ENCODE results near the gene ANTKMT.
"Not testable (repeated sequence)": the region's sequence is repeated elsewhere in the genome, so short reads cannot be mapped to it uniquely, and the experiment has no call there.

Gene ANTKMT

DNA sequence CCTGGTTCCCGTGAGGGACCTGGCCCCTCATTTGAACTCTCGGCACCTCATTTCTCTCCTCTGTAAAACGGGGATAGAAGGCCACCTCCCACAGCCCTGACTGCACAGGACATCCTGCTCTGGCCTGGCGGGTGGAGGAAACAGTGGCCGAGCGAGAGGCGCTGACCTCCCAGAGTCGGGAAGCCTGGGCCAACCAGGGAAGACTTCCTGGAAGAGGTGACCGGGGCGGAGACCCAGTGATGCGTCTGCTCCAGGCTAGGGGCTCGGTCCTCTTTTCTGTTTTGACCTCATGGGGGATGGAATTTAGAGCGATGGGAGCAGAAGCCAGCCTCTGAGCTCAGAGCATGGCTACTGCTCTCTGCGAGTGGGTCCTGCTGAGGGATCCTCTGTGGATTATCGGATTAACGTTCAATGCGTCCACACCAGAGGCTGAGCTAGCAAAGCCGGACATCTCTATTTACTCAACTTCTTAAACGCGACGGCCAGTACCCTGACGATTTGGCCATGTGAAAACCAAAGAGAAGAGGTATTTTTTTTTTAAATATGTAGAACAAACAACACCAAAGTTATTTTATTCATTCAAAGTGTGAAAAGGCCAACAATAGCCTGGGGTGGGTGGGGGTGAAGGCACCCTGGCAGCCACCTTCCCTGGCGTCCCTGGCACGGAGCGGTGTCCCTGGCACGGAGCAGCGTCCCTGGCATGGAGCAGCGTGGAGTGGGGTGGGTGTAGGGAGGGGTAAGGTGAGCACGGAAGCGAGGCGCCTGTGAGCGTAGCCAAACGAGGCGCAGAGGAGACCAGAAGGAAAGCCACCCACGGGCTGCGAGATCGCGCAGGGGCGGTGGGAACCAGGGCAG, 30.4 kb downstream of the ANTKMT start:
- Histone ChIP-seq H3K4me2 (ENCODE audit: low read length) (peak overlapping the region; percentile 71), H2AFZ (ENCODE audit: low read depth, low read length) (peak overlapping the region; percentile 69), H3K4me1 (ENCODE audit: low read length) (peaks cover 22% of the 10 kb centered on the region), H3K9ac (ENCODE audit: low read length) (peak overlapping the region; percentile 50; the same call in 1 of the 2 replicates), H3K36me3 (replicated peaks; ENCODE audit: low read depth, low read length) (peaks cover 2% of the 10 kb centered on the region), H4K20me1 (ENCODE audit: insufficient read depth, low read length) (no peaks in the 10 kb centered on the region), H3K9me3 (ENCODE audit: insufficient read depth, low read length) (no peaks in the 10 kb centered on the region), H3K27ac (ENCODE audit: low read length) (peak overlapping the region; percentile 71), H3K27me3 (ENCODE audit: low read depth, low read length) (no peaks in the 10 kb centered on the region), H3K4me3 (ENCODE audit: low read length) (peak overlapping the region; percentile 65), H3K79me2 (ENCODE audit: low read length) (no peaks in the 10 kb centered on the region)
- TF ChIP-seq EZH2phosphoT487 (IDR thresholded peaks at IDR 0.05; ENCODE audit: low read depth): no peak
- TF ChIP-seq, protein P1, sequence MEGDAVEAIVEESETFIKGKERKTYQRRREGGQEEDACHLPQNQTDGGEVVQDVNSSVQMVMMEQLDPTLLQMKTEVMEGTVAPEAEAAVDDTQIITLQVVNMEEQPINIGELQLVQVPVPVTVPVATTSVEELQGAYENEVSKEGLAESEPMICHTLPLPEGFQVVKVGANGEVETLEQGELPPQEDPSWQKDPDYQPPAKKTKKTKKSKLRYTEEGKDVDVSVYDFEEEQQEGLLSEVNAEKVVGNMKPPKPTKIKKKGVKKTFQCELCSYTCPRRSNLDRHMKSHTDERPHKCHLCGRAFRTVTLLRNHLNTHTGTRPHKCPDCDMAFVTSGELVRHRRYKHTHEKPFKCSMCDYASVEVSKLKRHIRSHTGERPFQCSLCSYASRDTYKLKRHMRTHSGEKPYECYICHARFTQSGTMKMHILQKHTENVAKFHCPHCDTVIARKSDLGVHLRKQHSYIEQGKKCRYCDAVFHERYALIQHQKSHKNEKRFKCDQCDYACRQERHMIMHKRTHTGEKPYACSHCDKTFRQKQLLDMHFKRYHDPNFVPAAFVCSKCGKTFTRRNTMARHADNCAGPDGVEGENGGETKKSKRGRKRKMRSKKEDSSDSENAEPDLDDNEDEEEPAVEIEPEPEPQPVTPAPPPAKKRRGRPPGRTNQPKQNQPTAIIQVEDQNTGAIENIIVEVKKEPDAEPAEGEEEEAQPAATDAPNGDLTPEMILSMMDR (IDR thresholded peaks at IDR 0.05; ENCODE audit: low read depth, low read length): no peak

DNA sequence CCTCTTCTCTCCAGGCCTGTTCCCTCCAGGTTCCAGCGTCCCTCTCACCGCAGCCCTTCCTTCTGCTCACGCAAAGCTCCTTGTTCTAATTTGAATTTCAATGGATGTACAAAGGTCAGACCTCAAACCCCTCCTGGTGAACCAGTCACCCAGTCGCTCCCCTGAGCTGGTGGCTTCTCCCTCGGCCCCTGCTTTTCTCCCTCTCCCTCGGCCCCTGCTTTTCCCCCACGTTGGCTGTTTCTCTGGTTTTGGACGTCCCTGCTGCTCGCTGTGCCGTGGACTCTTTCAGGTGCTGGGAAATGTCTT, 31.0 kb downstream of the ANTKMT start:
- TF ChIP-seq, protein P1 (IDR thresholded peaks at IDR 0.05; ENCODE audit: low read depth, low read length): no peak
- no peak for TF ChIP-seq EZH2phosphoT487 (IDR thresholded peaks at IDR 0.05; ENCODE audit: low read depth)
- Histone ChIP-seq H3K4me1 (ENCODE audit: low read length) (peaks cover 22% of the 10 kb centered on the region), H3K9me3 (ENCODE audit: insufficient read depth, low read length) (no peaks in the 10 kb centered on the region), H3K4me2 (ENCODE audit: low read length) (peak overlapping the region; percentile 71), H3K9ac (ENCODE audit: low read length) (peak overlapping the region; percentile 50), H3K27ac (ENCODE audit: low read length) (peak overlapping the region; percentile 71), H3K36me3 (replicated peaks; ENCODE audit: low read depth, low read length) (peaks cover 2% of the 10 kb centered on the region), H2AFZ (ENCODE audit: low read depth, low read length) (peak overlapping the region; percentile 69), H4K20me1 (ENCODE audit: insufficient read depth, low read length) (no peaks in the 10 kb centered on the region), H3K4me3 (ENCODE audit: low read length) (peak overlapping the region; percentile 65), H3K79me2 (ENCODE audit: low read length) (no peaks in the 10 kb centered on the region), H3K27me3 (ENCODE audit: low read depth, low read length) (no peaks in the 10 kb centered on the region)

DNA sequence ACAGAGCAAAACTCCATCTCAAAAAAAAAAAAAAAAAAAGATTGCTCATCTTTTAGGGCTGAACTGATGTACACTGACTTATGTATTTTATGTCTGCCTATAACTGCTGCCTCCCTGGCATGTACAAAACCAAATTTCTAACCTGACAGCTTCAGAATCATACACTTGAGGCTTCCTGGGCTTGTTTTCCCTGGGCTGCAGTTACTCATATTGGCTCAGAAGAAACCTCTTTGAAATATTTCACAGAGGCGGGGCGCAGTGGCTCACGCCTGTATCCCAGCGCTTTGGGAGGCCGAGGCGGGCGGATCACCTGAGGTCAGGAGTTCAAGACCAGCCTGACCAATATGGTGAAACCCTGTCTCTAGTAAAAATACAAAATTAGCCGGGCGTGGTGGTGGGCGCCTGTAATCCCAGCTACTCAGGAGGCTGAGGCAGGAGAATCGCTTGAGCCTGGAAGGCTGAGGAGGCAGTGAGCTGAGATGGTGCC, 33.2 kb downstream of the ANTKMT start:
- H3K79me2 ChIP-seq (ENCODE audit: low read length); H3K9me3 ChIP-seq (ENCODE audit: insufficient read depth, low read length); H3K27me3 ChIP-seq (ENCODE audit: low read depth, low read length); H3K9ac ChIP-seq (ENCODE audit: low read length); H3K36me3 ChIP-seq (replicated peaks; ENCODE audit: low read depth, low read length); H4K20me1 ChIP-seq (ENCODE audit: insufficient read depth, low read length); H3K27ac ChIP-seq (ENCODE audit: low read length); H2AFZ ChIP-seq (ENCODE audit: low read depth, low read length); H3K4me3 ChIP-seq (ENCODE audit: low read length); H3K4me2 ChIP-seq (ENCODE audit: low read length): not testable (repeated sequence)
- H3K4me1 ChIP-seq (ENCODE audit: low read length): peaks cover 22% of the 10 kb centered on the region

DNA sequence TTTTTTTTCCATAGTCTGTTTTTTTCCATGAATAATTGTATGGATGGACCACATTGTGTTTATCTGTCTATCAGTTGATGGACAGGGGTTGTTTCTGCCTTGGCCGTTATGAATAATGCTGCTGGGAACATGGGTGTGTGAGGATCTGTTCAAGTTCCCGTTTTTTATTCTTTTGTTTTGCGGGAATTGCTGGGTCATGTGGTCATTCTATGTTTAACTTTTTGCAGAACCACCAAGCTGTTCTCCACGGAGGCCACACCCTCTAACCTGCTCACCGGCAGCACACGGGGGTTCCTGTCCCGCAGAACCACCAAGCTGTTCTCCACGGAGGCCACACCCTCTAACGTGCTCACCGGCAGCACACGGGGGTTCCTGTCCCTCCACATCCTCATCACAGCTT, 33.7 kb downstream of the ANTKMT start:
- TF ChIP-seq, protein P1 (IDR thresholded peaks at IDR 0.05; ENCODE audit: low read depth, low read length): no peak
- TF ChIP-seq EZH2phosphoT487 (IDR thresholded peaks at IDR 0.05; ENCODE audit: low read depth): no peak
- no peak overlapping the region for H3K4me3 ChIP-seq (ENCODE audit: low read length)
- H3K9ac ChIP-seq (ENCODE audit: low read length): no peak overlapping the region
- H3K9me3 ChIP-seq (ENCODE audit: insufficient read depth, low read length): no peaks in the 10 kb centered on the region
- H3K36me3 ChIP-seq (replicated peaks; ENCODE audit: low read depth, low read length): peaks cover 2% of the 10 kb centered on the region
- H3K27ac ChIP-seq (ENCODE audit: low read length): no peak overlapping the region
- peaks cover 22% of the 10 kb centered on the region for H3K4me1 ChIP-seq (ENCODE audit: low read length)
- H3K79me2 ChIP-seq (ENCODE audit: low read length): no peaks in the 10 kb centered on the region
- H4K20me1 ChIP-seq (ENCODE audit: insufficient read depth, low read length): no peaks in the 10 kb centered on the region
- no peak overlapping the region for H3K4me2 ChIP-seq (ENCODE audit: low read length)
- no peak overlapping the region for H2AFZ ChIP-seq (ENCODE audit: low read depth, low read length)
- no peaks in the 10 kb centered on the region for H3K27me3 ChIP-seq (ENCODE audit: low read depth, low read length)

Measured in OCI-LY3 (cell line).